GM19025 (cell line): ENCODE results near the gene FGF10.

Experiments used
- ATAC-seq: cut with Tn5 transposase; IDR thresholded peaks from one replicate; pipeline ENCODE4 v1.9.1; 2021; ENCODE audit warnings: mild to moderate bottlenecking, low read depth, moderate library complexity; ENCODE audit not compliant: unreplicated experiment

The FGF10 gene

GRCh38 chr5:44265713-44266112 lies 123.5 kb downstream of the FGF10 start:
- ATAC-seq: no peak

GRCh38 chr5:44260793-44261192 lies 128.4 kb downstream of the FGF10 start:
- no peak for ATAC-seq

GRCh38 chr5:44257653-44258365 lies 131.4 kb downstream of the FGF10 start:
- ATAC-seq: no peak

GRCh38 chr5:44257221-44257620 lies 132.0 kb downstream of the FGF10 start:
- no peak for ATAC-seq
